Mammary epithelial cell (primary cell): ENCODE measurements around the gene ANO7.

Experiments
- CTCF ChIP-seq, 2 donors: IDR thresholded peaks in 1 of 2; conservative IDR thresholded peaks in 1 of 2; 2 replicates each; pipeline ENCODE4 v1.5.1; 2011 to 2012; ENCODE audit warnings: inconsistent platforms in 2 of 2, low read length in 2 of 2, mild to moderate bottlenecking in 2 of 2, control low read depth in 1 of 2, low read depth in 1 of 2; ENCODE audit not compliant: insufficient read depth in 1 of 2; ENCODE audit errors: extremely low read depth in 1 of 2
- EZH2 ChIP-seq: IDR thresholded peaks from 2 replicates; pipeline ENCODE4 v1.6.1; 2012; ENCODE audit warnings: low read length, inconsistent platforms, borderline replicate concordance

- no peak for TF ChIP-seq CTCF (conservative IDR thresholded peaks at IDR 0.05 in 1 of 2, IDR thresholded peaks at IDR 0.05 in 1 of 2; ENCODE audit: extremely low read depth in 1 of 2, insufficient read depth in 1 of 2, low read depth in 1 of 2, low read length in 2 of 2)
- TF ChIP-seq EZH2 = no peak
Observed at GRCh38 chr2:241228081-241228859, 39.8 kb downstream of the ANO7 start.
